ENCODE measurements around the gene RPS18. TPM values are rescaled to one million over a fixed set of nuclear protein-coding genes. Genes with fewer than 3 reads are reported as not detected.

RPS18 gene
- total RNA-seq, 1 experiment from 2014 or later: 3,216 TPM

DNA sequence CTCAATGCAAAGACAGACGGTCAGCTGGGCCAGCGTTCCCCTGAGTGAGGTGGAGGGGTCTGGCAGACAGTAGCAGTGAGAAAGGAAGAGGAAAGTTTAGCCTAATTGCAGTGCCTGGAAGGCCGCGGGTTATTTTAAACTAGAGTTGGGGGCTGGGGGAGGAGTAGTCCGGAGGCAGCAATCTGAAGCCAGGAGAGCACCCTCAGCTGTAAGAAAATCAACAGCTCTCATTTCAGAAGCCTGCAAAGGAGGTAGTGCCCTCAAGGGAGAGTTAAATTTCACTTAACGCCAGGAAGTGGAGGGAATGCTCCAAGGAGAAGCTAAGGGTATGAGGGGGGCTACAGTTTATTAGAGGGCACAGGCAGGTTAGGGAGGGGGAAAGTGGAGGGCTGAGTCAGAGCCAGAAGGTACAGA, 36.6 kb upstream of the RPS18 start:
- Histone ChIP-seq H4K20me1 (ENCODE audit: control insufficient read depth, insufficient read depth, insufficient read length) (no peaks in the 10 kb centered on the region), H2AK5ac (ENCODE audit: insufficient read length, low read length) (no peak overlapping the region), H2BK120ac (ENCODE audit: low read depth, low read length, poor library complexity, severe bottlenecking) (no peak overlapping the region), H2BK5ac (ENCODE audit: insufficient read length, low read length) (no peak overlapping the region), H3K27me3 (ENCODE audit: insufficient read depth, low read length) (no peaks in the 10 kb centered on the region), H2AFZ (ENCODE audit: low read length) (no peak overlapping the region), H3K56ac (ENCODE audit: insufficient read length, low read depth, low read length) (no peak overlapping the region), H4K91ac (ENCODE audit: insufficient read length, low read depth, low read length) (no peak overlapping the region), H3K79me2 (ENCODE audit: insufficient read depth, low read length) (no peaks in the 10 kb centered on the region), H4K8ac (replicated peaks; ENCODE audit: insufficient read length, low read depth, low read length) (no peak overlapping the region), H3K4me2 (ENCODE audit: insufficient read depth, insufficient read length, low read length) (no peak overlapping the region), H3K9ac (ENCODE audit: extremely low read depth, insufficient read length, low read length) (no peak overlapping the region), H3T11ph (ENCODE audit: low read length) (no peak overlapping the region), H3K9me3 (ENCODE audit: control insufficient read depth, low read depth, low read length) (no peaks in the 10 kb centered on the region), H2BK12ac (ENCODE audit: insufficient read length, low read depth, low read length) (no peak overlapping the region), H3K79me1 (ENCODE audit: insufficient read depth, low read depth, low read length, poor library complexity, severe bottlenecking) (no peaks in the 10 kb centered on the region), H3K18ac (ENCODE audit: insufficient read length, low read depth, low read length) (no peak overlapping the region), H3K14ac (ENCODE audit: insufficient read depth, low read length) (no peak overlapping the region), H3K4ac (ENCODE audit: low read depth, low read length) (no peak overlapping the region), H3K23me2 (ENCODE audit: insufficient read length, low read depth, low read length, poor library complexity, severe bottlenecking) (no peaks in the 10 kb centered on the region), H3K4me1 (ENCODE audit: insufficient read depth, low read length) (peaks cover 3% of the 10 kb centered on the region; the same call in 1 of the 2 replicates), H3K23ac (ENCODE audit: insufficient read length, low read depth, low read length) (no peak overlapping the region), H2BK15ac (ENCODE audit: low read depth, low read length) (no peak overlapping the region), H4K5ac (ENCODE audit: insufficient read length, low read depth, low read length) (no peak overlapping the region), H3K27ac (ENCODE audit: insufficient read length, low read depth, low read length) (no peak overlapping the region), H2BK20ac (ENCODE audit: low read depth, low read length, poor library complexity, severe bottlenecking) (no peak overlapping the region)
- no CpG with 5 or more reads among the region's 6 CpGs for WGBS (ENCODE audit: extremely low coverage, insufficient read length, low lambda C conversion rate)
- H3K4me1 Mint-ChIP-seq: peaks cover 11% of the 10 kb centered on the region in 2 experiments
- H3K36me3 Mint-ChIP-seq (ENCODE audit: insufficient read depth in 1 of 3, low read depth in 3 of 3): no peaks in the 10 kb centered on the region
- no peaks in the 10 kb centered on the region for H3K9me3 Mint-ChIP-seq
- peak overlapping the region in 1 of 2 experiments; percentile 22; a peak in 2 of 5 replicates for H3K4me3 Mint-ChIP-seq
- no peak for DNase-seq
- H3K27me3 Mint-ChIP-seq (ENCODE audit: low read depth): peaks cover 60% of the 10 kb centered on the region
- TF ChIP-seq, protein P1, sequence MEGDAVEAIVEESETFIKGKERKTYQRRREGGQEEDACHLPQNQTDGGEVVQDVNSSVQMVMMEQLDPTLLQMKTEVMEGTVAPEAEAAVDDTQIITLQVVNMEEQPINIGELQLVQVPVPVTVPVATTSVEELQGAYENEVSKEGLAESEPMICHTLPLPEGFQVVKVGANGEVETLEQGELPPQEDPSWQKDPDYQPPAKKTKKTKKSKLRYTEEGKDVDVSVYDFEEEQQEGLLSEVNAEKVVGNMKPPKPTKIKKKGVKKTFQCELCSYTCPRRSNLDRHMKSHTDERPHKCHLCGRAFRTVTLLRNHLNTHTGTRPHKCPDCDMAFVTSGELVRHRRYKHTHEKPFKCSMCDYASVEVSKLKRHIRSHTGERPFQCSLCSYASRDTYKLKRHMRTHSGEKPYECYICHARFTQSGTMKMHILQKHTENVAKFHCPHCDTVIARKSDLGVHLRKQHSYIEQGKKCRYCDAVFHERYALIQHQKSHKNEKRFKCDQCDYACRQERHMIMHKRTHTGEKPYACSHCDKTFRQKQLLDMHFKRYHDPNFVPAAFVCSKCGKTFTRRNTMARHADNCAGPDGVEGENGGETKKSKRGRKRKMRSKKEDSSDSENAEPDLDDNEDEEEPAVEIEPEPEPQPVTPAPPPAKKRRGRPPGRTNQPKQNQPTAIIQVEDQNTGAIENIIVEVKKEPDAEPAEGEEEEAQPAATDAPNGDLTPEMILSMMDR (conservative IDR thresholded peaks at IDR 0.05): no peak
- H3K27ac Mint-ChIP-seq: no peak overlapping the region; a peak in 1 of 7 replicates

Data from H9 (cell line).